NOMO-1 (cell line): ENCODE measurements around the gene DPF3.

Source experiments
- DNase-seq, 2 experiments: peaks; one replicate each; lab custom pipeline; 2025; ENCODE audit not compliant: unreplicated experiment in 2 of 2; lab: John Stamatoyannopoulos, UW

DPF3 gene

DNA sequence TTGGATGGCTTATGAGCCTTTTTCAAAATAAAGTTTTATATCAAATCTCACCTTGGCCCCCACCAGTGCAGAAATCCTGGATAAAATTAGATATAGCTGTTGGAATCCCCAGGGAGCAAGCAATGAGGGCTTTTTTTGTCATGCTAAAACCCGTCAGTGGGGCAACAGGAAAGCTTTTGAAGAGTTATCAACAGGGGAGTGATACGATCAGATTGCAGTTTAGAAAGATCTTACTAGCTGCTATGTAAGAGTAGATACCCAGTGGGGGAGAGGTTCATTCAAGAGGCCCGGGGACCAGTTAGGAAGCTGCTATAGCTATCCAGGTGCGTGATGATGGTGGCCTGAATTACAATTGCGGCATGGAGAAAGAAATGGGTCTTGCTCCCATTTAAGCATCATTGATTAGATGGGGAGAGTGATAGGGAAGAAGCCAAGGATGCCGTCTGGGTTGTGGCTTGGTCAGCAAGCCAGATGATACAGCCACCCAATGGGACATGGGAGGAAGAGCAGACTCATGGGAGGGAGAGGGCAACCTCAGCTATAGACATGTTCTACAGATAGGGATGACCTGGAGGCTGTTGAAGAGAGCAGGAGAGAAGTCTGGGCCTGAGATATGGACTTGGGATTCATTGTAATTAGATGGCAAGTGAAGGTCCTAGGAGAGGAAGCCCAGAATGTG is 272.4 kb downstream of the DPF3 start:
- no peak for DNase-seq

DNA sequence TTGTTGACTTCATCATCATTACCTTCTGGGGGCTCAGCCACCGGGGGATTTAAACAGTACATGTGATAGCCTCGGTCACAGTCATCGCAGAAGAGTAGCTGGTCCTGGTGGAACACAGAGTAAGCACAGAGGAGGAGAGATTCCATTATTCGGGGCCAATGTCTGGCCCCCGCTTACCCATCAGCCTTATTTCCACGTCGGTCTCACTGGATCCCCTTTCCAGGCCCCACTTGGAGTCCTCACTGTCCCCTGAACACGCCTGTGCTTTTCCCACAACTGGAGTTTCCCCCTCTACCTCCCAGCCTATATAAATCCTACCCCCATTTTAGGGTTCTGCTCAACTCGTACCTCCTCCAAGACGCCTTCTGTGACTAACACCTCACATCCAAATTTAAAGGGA is 274.0 kb downstream of the DPF3 start:
- DNase-seq, result no peak

DNA sequence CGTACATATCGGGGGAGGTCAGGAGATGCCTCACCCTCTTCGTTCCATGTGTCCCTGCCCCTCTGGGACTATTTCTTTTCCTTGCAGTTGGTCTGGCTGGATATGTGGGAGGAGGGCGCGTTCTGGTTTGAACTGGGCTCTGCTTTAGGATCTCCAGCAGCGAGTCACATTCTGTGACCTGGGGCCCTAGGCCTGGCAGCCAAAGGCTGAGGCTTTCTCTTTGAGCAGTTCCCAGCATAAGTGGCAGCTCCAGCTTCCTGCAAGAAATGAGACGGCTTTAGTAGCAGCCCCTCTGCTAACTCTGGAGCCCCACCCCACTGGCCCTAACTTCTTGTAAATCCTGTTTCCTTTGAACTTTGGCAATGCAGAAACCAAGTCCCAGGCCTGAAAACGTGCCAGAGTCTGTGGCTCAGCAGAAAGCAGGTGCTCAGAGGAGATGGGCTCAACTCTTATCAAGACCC is 274.8 kb downstream of the DPF3 start:
- DNase-seq, result no peak

DNA sequence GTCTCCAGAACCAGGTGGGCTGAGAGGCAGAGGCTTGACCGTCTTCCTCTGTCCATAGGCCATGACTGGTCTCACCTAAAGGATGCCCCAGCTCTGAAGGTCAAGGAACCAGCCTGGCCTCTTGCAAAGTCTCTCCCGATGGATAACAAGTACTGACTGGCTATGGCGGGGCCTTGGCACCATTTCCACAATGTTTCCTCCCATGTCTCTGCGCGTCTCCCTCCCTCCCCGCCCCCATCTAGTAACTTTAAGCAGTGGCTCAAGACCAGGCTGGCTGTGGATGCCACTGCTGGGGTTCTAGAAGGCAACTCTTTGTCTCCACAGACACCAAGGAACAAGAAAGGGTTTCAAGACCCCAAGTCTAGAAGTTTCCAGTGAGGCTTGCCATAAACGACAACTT is 275.5 kb downstream of the DPF3 start:
- DNase-seq, result no peak

DNA sequence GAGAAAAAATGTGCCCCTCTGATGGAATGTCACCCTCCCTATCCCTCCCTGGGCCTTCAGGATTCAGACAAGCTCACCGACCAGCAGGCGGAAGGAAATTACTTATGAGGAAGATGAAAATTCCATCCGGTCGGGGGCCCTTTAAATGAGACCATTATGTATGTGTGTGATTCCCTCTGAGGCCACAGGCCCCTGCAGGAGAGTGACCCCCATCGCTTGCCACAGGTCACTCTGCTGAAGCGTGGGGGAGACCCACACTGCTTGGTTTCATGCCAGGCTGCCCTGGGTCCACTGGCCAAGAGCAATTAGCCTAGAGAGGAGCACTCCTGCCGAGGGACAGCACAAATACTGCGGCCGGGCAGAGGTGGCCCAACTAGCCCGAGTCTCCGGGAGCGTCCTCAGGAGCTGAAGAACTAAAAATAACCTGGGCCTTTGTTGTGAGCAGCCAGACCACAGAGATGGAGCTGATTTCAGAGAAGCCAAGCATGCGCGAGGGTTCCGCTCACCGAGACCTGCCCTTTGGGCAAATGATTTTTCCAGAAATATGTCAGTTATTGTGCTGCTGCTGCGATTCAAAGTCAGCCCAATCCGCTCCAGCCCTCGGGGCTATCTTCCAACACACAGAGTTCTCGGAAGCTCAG is 276.4 kb downstream of the DPF3 start:
- no peak for DNase-seq

DNA sequence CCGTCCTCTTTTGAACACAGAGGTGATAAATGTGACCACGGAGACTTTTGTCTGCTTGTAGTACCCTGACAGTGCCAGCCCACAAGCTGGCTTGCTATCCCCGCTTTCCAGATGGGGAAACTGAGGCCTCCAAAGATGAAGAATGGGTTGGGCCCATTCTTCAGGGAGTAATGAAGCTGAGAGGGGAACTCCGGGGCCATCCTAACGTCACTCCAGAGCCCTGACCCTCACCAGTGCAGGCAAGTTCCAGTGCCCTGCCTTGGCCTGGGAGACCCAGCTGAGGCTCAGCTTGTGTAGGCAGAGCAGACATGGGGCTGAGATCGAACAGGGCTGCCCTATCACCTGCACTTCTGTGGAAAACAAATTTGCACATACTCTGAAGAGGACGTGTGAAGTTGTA is 277.1 kb downstream of the DPF3 start:
- DNase-seq, result no peak

DNA sequence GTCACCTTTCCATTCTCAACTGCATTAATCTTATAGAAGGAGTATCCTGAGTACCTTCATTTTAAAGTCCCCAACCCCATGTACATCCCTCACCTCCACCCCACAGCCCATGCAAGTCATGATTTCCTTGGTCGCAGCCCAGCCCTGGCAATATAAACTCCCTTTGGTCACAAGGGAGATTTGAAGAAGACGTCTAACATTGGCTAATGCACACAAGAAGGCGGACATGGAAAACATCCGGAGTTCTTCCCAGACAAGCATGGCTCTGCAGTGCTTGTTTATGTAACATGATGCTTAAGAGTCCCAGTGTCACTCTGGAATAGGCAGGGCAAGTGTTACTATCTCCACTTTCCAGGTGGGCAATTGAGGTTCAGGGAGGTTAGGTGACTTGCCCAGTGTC is 277.6 kb downstream of the DPF3 start:
- no peak for DNase-seq

DNA sequence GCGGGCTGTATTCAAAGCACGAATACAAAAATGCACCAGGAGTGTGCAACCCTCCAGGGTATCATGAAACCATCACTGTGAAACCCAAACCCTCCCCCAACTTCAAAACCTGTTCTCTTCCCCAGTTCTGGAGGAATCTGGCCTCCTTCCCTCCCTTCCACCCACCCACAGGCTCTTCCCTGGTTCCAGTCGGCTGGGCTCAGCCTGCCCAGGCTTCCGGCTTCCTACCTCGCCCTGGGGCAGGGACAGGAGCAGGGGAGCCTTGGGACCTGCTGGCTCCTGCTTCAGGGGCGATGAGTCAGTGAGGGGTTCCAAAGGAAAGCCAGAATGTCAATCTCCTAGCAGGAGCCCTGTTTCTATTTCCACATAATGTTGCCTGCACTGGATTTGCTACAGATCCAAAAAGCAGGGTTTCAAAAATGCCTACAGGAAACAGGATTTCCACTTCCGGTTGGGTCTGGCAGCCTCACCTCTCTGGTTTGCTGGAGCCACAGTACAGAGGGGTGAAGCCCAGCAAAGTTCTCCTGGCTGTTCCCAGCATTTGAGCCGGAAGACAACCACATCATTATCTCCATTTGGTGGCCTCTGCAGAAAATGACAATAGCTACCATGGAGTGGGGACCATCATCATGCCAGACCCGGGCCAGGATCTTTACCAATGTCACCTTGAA is 278.3 kb downstream of the DPF3 start:
- no peak for DNase-seq

DNA sequence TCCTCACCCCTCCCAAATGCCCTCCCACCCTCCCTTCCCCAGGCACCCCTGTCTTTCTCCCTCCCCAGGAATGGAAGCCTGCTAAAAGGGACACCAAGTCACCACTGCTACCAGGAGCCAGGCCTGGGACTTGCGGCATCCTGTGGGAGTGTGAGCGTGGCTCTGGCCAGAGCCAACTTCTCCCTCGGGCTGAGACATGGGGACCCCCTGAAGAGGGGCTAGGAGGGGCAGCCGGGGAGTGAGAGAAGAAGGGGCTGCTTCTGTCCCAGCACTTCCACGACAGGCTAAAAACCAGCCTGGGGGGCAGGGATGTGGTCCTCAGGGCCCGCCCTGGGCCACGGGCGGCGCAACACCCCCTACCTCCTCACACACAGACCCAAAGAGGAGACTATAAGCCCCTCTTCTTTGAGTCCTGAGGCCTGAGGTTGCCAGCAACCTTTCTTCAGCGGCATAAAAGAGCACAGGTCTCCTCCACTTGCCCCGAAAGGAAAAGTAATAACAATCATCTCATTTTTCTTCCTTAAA is 278.9 kb downstream of the DPF3 start:
- no peak for DNase-seq

DNA sequence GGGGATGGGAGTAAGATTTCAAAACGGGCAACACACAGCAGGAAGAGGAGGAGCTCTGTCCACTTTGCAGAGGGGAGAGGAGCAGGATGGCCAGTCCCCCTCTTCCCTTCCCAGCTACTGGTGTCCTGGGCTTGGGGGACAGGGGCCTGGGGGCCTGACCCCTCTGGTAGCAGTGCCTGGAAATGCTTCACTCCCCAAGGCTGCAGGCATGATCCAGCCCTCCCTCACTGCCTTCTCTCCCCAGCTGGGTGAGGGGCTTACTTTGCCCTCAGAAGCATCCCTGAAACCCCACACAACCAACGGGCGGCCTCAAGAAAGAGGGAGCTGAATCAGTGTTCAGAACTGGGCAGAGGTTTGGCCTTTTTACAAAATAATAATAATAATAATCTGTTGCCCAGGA is 279.5 kb downstream of the DPF3 start:
- no peak for DNase-seq

DNA sequence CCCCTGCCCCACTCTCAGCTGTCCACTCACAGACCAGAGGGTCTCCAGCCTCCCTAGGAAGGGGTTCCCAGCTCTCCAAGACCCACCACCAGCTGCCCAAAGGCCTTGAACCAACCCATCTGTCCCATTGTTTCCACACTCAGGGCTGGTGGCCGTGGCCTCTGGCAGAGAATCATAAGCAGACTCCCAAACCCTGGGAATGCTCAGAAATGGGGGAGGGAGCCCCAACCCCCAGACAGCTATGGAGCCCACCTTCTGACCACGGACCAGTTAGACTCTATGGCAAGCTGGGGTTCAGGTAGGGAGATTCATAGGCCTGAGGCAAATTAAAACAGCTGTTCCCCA is 280.0 kb downstream of the DPF3 start:
- DNase-seq, result no peak

DNA sequence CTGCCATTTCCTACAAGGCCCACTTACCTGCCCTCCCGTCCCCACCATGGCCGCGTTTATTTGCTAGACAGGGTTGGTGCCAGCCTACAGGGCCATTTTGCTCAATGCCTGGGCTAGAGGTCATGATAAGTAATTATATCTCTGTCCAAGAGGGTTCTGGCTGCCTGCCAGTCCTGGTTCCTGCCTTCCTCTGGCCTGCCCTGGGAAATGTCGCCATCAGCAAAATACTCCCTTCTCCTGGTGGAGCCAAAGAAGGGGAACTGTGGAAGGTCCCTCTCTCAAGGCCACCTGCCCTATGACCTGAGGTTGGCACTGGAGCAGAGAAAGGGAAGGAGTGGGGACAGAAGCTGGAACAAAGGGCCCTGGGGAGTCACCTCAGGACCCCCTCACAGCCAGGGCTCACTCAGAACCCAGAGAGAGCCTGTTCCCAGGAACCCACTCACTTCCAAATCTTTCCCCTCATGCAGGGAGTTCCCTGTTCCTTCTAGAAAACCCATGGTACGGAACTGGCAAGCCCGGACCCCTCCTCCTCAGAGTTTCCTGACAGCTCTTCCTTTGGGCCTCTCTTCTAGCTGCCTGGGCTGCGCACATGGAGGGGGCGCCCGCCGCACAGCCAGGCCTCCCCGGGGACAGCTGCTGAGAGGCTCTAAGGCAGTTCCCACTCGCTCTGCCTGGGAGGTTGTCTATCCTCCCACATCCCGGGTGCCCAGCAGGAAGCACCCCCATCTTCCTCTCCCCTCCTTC is 280.5 kb downstream of the DPF3 start:
- DNase-seq, result no peak

DNA sequence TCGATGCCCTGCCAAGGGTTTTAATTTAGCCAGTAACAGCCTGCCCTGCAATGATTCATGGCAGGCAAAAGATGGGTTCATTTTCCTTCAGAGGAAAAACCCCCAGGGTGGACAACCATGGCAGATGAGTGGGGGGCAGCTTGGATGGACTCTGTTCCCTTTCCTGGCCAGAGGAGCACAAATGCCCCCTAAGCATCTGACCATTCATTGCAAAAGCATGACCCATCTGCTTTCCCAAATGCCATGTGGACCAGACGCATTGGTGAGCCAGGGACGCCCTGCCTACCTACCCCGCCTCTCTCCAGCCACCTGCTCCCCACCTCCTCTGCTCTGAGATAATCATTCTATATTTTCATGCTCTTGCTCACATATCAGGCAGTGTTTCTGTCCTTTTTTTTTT is 281.9 kb downstream of the DPF3 start:
- no peak for DNase-seq

DNA sequence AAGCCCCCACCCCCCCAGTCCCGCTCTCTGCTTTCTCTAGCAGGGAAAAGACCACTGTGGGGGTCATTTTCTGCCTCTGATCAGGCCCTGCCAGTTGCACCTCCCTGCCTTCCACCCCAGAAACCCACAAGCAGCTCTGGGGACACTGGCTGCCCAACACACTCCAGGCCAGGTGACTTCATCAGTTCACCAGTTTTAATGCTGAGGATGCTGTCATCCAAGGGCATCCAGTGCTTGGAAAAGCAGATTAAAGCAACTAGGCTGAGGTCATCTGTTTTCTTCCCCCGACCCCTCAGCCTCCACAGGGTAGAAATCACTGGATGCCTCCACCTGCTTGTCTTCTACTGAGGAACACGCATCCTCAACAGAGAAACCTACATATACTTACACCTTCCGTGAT is 282.4 kb downstream of the DPF3 start:
- DNase-seq, result no peak

DNA sequence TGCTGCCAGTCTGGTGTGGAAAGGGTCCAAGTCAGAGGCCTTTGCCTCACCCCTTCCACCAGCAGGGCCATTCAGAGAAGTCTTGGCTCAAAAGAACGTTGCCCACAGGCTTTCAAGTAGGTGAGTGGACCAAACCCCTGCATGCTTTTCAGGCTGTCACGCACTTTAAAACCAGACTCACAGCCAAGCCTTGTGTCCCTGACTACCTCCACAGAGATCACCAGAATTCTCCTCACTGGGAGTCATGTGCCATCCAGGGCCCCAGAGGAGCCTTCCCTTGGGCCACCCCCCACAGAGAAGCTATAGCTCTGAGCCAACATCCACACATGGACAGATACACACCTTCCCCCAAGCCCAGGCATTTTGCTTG is 283.1 kb downstream of the DPF3 start:
- DNase-seq, result no peak

DNA sequence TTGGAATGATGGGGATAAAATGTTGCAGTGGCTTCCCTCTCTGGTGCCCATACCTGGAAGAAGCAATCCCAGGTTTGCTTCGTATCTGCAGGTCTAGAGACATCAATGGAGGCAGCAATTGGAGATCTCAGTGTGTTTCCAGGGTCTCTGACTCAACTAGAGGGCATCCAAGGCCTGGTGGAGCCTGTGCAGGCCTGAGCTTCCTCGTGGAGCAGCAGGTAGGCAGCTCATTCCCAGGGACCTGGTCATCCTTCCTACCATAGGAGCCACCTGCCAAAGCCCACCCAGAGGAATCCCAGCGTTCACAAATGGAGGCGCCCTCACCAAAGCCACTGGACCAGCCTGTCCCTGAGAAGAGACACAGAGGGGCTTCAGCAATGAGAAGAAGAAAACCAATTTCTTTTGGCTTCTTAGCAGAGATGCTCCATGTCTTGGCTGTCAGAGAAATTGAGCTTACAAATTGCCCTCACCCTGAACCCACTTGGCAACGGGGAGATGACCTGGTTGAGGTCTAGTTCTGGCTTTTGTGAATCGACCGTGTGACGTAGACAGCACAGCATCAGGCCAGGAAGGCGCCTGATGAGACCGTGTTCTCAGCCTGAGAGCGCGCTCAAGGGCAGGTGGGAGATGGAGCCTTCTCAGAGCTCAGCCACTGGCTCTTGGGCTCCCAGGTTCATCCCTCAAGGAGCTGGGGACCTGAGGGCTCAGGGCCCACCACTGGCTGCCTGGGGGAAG is 283.6 kb downstream of the DPF3 start:
- no peak for DNase-seq

DNA sequence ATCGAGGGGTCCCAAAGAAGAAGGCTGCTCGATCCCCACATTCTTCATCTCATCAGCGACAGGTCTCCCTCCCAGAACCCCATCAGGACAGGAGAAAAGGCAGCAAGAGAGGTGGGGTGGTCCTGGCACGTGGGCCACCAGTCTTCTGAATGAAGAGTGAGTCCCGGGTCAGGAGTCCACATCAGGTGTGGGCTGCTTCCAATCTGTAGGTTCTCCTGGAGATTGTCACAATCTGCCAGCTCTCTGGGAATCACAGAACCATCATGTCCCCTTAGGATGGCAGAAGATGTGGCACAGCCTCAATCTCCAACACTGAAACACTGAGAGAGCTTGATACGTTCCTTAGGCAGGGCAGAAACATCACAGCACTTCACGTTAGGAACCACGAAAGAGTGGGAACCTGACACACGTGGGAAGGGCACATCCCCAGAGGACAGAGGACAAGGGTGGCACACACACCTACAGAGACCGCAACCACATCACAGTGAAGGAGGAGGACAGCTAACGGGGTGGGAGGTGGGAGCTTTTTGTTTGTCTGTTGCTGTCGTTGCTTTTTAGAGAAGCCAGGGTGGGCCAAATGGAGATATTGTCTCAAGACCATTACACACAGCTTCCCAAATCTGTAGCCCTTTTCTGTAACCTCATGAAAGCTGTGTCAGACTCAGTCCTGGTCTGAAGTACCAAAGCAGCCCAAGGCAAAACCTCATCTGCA is 284.5 kb downstream of the DPF3 start:
- DNase-seq, result no peak

DNA sequence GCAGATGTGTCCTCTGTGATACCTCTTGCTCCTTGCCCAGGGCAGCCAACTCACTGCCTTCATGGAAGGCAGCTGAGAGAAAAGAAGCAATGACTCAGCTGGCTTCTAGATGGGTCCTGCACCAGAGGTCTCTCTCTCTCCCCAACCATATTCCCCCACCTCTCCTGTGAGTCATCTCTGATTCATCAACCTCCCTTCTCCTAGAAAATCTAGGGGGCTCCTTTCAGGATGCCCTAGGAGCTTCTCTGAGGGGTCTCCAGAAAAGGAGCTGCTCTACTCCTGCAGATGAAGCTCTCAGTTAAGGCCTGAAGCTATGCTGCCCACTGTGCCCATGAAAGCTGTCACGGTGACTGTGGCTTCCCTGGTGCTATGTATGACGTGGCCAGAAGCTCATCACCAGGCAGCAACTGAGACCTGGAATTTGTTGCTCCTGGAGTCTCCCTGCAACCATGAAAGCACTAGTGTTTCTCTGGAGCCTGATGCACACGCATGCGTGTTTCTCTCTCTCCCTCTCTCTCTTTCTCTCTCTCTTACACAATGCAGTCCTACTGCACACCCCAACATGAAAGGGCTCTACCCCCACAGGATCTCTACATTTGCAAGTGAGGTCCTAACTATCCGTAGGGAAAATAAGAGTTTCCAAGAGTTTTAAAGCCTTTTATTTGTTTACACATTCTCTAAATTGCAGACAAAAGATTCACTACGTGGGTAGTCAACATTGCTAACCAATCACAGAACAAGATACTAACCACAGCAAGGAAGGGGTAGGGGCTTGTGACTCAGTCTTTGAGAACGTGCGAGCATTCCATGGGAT is 285.3 kb downstream of the DPF3 start:
- DNase-seq, result no peak

DNA sequence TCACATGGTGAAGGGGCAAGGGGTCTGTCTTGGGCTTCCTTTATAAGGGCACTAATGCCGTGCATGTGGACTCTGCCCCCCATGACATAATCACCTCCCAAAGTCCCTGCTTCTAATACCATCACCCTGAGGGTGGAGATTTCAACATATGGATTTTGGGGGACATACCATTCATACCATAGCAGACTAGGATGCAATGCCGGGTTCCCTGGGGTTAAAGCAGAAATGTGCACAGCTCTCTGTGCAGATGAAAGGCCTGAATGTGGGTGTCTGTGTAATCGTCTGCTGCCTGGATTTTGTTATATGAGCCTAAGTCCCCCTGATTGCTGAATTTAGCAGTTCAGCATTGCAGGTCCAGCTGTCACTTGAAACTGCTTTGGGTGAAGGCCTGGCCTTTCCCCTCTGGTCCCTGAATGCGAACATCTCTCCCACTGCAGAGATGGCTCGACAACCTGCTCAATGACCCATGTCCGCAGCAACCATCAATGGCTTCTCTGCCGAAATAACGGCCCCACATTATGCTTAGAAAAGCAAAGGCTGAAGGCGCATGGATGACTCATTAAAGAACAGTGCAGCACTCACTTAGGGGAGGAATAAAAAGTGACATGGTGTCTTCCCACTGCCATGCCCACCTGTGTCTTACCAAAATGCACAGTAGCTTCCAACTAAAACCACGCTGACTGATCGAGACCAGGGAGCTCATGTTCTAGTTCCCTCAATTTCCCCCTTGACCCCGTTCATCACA is 286.3 kb downstream of the DPF3 start:
- no peak for DNase-seq
